Measurements from ENCODE around the gene BIN1.

GRCh38 chr2:127154396-127154795 lies 47.4 kb upstream of the BIN1 start:
- TF ChIP-seq CTCF (IDR thresholded peaks at IDR 0.05) (no peak), EP300 (IDR thresholded peaks at IDR 0.05) (no peak), POLR2A (IDR thresholded peaks at IDR 0.05) (no peak), POLR2AphosphoS5 (IDR thresholded peaks at IDR 0.05) (no peak)
